HL-60 (cell line): ENCODE data around the gene SLC20A1.

Source experiments
- CTCF ChIP-seq: IDR thresholded peaks from one replicate; pipeline ENCODE4 v1.5.1; 2011; ENCODE audit warnings: low read length, control low read depth, inconsistent platforms; ENCODE audit not compliant: insufficient read depth
- GABPA ChIP-seq: IDR thresholded peaks from 2 replicates; pipeline ENCODE4 v1.6.1; 2012; ENCODE audit warnings: low read depth
- POLR2AphosphoS5 ChIP-seq: IDR thresholded peaks from 2 replicates; pipeline ENCODE4 v1.6.1; 2012; ENCODE audit warnings: low read depth
- SPI1 ChIP-seq: IDR thresholded peaks from 2 replicates; pipeline ENCODE4 v1.6.1; 2012; ENCODE audit warnings: low read depth, mild to moderate bottlenecking, borderline replicate concordance
- TF ChIP-seq, protein P1 (sequence below): IDR thresholded peaks from 2 replicates; pipeline ENCODE4 v1.6.1; 2012; ENCODE audit warnings: low read depth; ENCODE audit not compliant: insufficient replicate concordance

DNA sequence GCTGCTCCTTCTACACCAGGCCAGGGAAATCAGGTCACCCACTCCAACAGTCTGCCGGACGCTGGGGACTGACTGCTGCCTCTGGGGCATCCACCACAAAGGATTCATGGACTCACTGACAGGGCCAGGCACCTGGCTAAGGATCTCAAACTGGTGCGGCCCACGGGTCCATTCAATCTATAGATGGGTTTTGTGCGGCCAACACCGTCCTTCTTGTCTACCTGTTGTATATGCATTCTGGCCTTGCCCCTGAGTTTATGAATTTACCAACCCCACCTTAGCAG, 10.9 kb upstream of the SLC20A1 start:
- TF ChIP-seq CTCF = no peak
- no peak for TF ChIP-seq GABPA
- no peak for TF ChIP-seq POLR2AphosphoS5
- TF ChIP-seq, protein P1, sequence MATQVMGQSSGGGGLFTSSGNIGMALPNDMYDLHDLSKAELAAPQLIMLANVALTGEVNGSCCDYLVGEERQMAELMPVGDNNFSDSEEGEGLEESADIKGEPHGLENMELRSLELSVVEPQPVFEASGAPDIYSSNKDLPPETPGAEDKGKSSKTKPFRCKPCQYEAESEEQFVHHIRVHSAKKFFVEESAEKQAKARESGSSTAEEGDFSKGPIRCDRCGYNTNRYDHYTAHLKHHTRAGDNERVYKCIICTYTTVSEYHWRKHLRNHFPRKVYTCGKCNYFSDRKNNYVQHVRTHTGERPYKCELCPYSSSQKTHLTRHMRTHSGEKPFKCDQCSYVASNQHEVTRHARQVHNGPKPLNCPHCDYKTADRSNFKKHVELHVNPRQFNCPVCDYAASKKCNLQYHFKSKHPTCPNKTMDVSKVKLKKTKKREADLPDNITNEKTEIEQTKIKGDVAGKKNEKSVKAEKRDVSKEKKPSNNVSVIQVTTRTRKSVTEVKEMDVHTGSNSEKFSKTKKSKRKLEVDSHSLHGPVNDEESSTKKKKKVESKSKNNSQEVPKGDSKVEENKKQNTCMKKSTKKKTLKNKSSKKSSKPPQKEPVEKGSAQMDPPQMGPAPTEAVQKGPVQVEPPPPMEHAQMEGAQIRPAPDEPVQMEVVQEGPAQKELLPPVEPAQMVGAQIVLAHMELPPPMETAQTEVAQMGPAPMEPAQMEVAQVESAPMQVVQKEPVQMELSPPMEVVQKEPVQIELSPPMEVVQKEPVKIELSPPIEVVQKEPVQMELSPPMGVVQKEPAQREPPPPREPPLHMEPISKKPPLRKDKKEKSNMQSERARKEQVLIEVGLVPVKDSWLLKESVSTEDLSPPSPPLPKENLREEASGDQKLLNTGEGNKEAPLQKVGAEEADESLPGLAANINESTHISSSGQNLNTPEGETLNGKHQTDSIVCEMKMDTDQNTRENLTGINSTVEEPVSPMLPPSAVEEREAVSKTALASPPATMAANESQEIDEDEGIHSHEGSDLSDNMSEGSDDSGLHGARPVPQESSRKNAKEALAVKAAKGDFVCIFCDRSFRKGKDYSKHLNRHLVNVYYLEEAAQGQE = no peak
- TF ChIP-seq SPI1 = no peak
